Ecto neural progenitor cell (in vitro differentiated cells): ENCODE data around the gene PCLO.
"Not testable (repeated sequence)": the region's sequence is repeated elsewhere in the genome, so short reads cannot be mapped to it uniquely, and the experiment has no call there.

Experiments used
- DNase-seq: peaks from one replicate; pipeline ENCODE4 v3.0.0-alpha.2; 2018; ENCODE audit warnings: low spot score

The PCLO gene

DNA sequence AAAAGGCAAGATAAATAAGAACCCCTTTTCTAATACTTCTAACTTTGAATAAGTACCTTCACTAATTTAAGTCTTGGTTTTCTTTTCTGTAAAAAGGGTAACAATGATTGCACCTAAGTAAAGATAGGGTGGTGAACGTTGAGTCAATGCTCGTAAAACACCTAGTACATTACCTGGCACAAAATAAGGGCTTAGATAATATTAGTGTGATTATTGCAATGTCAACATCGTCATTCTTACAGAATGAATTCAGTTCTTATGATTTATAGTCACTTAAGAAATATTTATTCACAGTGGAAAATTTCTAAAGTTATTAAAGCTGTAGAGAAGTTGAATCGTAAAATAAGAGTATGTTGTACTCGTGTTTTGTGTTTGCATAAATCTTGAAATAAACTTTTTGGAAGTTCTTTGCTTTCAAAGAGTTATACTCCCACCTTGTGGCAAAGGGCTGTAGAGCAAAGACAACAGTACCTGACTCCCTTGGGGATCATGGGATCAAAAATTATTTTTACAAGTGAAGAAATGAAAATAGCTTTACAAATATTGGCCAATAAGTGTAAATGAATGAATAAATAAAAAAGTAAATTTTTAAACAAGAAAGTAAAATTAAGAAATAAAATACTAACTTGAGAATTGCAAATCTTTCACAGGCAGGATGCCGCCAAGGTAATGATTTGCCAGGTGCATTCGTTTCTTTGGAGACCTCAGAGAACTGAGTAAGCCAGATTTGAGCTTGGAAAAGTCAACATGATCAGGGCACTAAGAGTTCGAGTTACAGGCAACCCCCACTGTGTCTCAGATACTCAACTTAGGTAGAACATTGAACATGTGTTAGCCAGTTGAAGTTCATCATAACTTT lies 433.3 kb downstream of the PCLO start:
- no peak for DNase-seq

DNA sequence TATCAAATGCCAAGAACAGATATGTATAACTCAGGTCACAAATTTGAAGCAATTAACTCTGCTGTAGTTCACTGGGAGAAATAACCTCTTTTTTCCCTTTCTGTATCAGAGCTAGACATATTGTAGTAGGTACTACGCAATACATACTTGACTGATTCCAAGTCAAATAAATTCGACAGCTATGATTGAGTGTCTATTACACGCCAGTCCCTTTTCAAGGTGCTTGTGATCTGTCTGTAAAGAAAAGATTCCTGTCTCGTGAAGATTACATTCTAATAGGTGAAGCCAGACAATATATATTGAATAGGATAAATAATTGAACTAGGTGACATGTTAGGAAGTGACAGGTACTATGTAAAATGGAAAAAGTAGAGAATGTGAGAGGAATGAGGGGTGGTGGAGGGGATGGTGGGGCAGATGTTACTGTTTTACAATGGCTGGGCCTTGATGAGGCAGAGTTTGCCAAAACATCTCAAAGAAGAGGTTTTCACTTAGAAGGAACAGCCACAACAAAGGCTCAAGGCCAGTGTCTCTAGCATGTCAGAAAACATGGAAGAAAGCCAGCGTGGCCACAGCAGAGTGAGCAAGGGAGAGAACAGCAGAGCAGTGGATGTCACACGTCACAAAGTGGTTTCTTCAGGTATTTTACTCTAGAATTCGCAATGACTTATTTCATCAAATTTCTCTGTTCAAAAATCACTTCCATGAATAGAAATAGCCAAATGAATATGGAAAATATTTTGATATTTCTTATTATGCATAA lies 436.5 kb downstream of the PCLO start:
- no peak for DNase-seq

DNA sequence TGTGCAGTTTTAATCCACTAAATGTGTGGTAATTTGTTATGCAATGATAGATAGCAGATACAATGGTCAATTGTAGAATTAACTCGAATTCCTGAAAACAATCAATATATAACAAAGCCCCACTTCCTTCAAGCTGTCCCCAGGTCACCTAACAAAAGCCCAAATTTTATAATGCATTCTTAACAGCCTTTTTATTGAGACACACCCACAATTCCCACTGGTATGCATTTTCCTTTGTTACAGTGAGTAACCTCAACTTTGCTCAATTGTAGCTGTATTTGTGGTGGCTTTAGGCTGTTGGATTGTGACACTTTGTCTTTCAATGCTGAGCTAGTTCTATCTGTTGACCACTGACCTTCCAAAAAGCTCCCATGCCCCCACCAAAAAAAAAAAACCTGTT lies 439.3 kb downstream of the PCLO start:
- DNase-seq: no peak

DNA sequence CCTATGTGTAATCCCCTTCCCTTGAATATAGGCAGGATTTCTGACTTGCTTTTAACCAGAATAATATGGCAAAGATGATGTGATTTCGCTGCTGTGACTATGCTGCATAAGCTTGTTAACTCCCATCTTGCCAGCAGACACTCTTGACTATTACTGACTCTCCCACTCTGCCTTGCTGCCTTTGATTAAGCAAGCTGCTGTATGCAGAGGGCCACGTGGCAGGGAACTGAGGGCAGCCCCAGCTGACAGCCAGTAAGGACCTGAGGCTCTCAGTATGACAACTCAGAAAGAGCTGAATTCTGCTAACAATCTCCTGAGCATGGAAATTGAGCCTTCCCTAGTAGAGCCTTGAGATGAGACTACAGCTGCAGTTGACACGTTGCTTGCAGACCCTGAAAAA lies 439.7 kb downstream of the PCLO start:
- DNase-seq: no peak

DNA sequence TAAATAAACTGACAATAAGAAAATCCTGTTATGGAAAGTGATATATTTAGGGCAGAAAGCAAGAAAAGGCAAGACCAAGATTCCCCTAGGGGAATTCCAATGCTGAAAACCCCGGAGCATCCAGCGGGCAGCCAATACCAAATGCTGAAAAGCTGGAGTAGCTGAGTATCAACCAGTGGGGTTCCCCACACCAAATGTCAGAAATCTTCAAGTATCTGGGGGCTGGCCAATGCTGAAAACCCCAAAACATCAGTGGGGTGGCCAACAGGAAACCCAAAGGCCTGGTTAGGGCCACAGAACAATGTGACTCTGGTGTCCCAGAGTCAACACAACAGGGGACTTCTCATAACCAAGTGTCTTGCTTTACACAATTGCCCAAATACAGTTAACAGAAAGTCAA lies 447.3 kb downstream of the PCLO start:
- no peak for DNase-seq

DNA sequence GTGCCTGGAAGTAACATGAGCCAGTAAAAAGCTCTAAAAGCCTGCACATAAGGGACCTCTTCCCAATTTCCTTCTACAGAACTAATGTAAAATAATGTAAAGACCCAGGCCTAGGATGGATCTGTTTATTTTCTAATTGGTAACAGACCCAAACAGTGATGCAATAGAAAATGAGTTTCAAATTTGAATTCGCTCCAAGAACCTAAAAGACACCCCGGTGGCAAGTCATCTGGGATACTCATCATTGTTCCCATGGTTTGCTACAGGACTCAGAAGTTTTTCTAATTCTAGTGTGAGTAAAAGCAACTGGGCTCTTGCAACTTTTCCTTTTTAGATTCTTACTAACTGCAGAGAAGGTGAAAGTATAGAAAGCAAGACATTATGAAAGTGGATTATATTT lies 447.8 kb downstream of the PCLO start:
- DNase-seq: no peak

DNA sequence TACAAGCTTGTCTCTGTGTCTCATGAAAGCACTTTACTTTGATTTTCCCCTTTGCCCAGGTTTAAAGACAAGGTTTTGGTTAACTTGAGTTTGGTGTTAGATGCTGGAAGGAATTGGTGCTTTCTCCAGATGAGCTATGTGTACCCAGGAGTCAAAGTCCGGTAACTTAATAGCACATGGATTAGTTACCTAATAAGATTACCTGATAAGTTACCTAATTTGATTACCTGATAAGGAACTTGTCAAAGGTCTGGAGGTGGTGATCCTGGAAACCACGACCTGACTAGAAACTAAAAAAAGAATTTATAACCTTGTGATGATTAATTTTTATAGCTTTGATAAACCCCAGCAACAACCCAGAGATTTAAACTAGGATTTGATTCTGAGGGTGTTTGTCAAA lies 449.2 kb downstream of the PCLO start:
- DNase-seq: no peak

DNA sequence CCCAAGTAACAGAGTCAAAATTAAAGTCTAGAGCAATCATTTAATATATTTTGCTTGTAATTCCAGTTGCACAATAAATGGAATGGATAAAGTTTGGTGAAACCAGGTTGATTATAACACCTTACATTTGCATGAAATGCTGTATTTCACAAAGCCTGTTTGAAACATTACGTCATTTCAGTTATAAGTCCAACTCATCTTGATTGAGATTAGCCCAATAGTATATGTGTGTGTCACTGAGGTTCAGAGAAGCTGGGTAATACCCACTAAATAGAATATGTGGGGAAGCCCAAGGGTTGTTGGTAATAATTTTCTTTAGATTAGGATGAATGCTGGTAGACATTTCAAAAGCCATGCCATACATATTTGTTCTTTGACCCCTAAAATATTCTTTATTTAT lies 456.3 kb downstream of the PCLO start:
- not testable (repeated sequence) for DNase-seq

DNA sequence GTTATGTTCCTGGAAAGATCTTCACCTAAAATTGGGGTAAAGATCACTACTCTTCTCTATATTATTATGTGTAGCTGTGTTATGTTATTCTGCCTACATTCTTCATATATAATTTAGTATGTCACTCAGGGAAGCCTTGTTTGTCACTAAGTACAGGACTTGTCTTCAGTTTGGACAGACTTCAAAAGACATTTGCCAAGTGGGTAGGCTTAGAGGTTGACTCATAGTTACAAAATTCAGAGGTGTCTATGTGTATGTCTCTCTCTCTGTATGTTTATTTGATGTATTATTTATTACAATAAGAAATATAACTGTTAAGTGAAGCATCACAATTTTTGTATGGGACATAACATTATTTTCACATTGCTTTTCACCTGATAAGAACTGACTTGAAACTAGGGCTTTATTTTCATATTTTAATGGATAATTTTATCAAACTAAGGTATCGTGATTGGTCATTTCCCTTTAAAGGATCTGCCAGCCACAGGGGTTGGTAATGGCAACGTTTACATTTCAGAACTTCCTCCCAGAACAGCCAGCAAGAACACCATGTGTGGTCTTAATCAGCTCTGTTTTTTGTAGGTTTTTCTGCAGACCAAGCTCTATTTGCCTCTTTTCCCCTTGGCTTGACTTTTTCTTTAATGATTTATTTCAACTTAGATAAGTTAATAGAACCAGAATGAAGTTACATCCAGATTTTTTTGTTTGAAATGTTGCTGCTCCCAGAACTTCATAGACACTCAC lies 457.0 kb downstream of the PCLO start:
- no peak for DNase-seq

DNA sequence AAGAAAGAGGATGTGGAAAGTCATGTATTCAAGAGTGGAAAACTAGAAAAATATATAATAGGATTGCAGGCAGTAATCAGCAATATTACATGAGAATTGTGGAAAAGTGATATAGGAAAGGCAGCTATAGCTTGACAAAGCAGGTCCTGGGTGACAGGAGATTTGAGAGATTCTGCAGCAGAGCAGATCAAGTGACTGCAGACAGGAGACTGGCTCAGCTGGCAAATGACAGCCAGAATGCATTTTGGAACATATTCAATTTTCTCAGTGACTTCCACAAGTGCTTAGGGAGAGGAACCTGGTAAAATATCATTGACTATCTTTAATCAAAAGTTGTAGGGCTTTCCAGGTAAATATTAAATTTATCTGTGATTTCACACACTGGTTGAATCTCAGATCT lies 458.6 kb downstream of the PCLO start:
- no peak for DNase-seq
